ENCODE measurements around the gene NDUFAF3.

- TF ChIP-seq CTCF (IDR thresholded peaks at IDR 0.05; ENCODE audit: low read depth, low read length, missing input control) (no peak), MAX (IDR thresholded peaks at IDR 0.05) (no peak), TAF1 (conservative IDR thresholded peaks at IDR 0.05) (no peak), NR2F2 (IDR thresholded peaks at IDR 0.05) (no peak), REST (IDR thresholded peaks at IDR 0.05) (no peak), RAD21 (IDR thresholded peaks at IDR 0.05) (no peak), GABPA (IDR thresholded peaks at IDR 0.05 in 1 of 2, conservative IDR thresholded peaks at IDR 0.05 in 1 of 2) (no peak), FOXA2 (IDR thresholded peaks at IDR 0.05) (no peak), ATF3 (IDR thresholded peaks at IDR 0.05) (no peak), SP1 (IDR thresholded peaks at IDR 0.05) (no peak), HNF4A (conservative IDR thresholded peaks at IDR 0.05) (no peak), HNF4G (IDR thresholded peaks at IDR 0.05) (no peak), RXRA (IDR thresholded peaks at IDR 0.05) (no peak)
Observed at GRCh38 chr3:49053543-49053942, 31.6 kb downstream of the NDUFAF3 start.
